ENCODE data around the gene EHBP1.

GRCh38 chr2:63007813-63008458, 302.4 kb downstream of the EHBP1 start:
- no peak for TF ChIP-seq CTCF (IDR thresholded peaks at IDR 0.05)
- no peak for TF ChIP-seq POLR2AphosphoS5 (IDR thresholded peaks at IDR 0.05)
- TF ChIP-seq POLR2A (IDR thresholded peaks at IDR 0.05), result no peak
- no peak for TF ChIP-seq EP300 (IDR thresholded peaks at IDR 0.05)

Measured in suprapubic skin (tissue), 4 donors.